IPS-18c (cell line): ENCODE measurements around the gene TMEM123.

ENCODE experiments used
- H3K4me3 ChIP-seq: 2 replicates; pipeline ENCODE4 v1.7.0; 2013; ENCODE audit warnings: low read depth, mild to moderate bottlenecking, low read length, moderate library complexity; ENCODE audit not compliant: insufficient read depth
- H3K9me3 ChIP-seq: one replicate; pipeline ENCODE4 v1.6.1; 2013; ENCODE audit warnings: mild to moderate bottlenecking, low read length, moderate library complexity; ENCODE audit not compliant: control insufficient read depth, insufficient read depth

TMEM123 gene

DNA sequence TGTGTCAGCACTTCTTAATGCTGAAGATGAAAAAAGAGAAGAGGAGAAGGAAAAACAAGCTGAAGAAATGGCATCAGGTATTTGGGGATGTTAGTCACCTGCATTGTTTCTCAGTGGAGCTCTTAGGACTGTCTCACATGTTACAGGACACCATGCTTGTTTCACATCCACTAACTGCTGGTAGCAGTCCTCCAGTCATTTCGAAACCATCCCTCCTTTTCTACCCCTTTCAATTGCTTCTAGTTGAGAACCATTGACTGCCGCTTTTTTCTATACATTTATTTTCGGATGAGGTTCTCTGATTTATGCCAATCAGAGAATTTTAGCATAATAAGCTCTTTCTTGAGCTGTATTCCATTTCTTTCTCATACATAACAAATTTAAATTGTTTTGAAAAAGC, 84.1 kb downstream of the TMEM123 start:
- no peaks in the 10 kb centered on the region for H3K9me3 ChIP-seq
- H3K4me3 ChIP-seq = no peak overlapping the region

DNA sequence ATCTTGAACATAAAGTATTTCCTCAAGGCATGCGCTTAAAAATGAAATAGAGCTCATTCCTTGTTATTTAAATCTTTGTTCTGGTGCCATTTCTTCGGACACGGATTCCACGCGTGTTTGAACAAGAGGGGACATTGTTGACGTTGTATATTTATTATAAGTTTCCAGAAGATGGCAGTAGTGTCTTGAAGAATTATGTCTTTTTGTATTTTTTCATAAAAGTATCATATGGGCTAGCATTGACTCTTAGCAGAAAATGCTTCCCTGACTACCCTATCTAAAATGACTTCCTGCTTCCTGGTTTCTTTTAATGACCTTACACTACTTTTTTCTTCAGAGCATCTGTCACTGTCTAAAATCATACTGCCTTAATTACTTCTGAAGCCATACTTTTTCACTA, 85.2 kb downstream of the TMEM123 start:
- H3K9me3 ChIP-seq = no peaks in the 10 kb centered on the region

DNA sequence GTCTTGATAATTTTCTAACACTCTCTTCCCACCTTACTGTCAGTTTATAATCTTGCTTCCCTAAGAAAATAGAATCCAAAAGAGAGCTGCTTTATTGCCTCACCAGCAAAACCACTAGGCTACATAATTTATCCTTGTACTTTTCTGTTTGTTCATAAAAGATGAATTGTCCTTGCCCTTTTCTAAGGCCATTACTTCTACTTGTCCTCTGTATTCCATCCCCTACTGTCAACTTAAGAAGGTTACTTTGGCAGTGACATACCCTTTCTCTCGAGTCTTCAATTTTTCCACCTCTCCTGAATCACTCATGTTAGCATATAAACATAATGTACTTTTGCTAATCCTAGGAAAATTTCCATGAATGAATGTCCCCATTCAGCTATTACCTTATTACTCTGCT, 87.6 kb downstream of the TMEM123 start:
- Histone ChIP-seq H3K9me3 (no peaks in the 10 kb centered on the region), H3K4me3 (no peak overlapping the region)

More for the DNA sequence above, 85.2 kb downstream of the TMEM123 start:
- no peak overlapping the region for H3K4me3 ChIP-seq

DNA sequence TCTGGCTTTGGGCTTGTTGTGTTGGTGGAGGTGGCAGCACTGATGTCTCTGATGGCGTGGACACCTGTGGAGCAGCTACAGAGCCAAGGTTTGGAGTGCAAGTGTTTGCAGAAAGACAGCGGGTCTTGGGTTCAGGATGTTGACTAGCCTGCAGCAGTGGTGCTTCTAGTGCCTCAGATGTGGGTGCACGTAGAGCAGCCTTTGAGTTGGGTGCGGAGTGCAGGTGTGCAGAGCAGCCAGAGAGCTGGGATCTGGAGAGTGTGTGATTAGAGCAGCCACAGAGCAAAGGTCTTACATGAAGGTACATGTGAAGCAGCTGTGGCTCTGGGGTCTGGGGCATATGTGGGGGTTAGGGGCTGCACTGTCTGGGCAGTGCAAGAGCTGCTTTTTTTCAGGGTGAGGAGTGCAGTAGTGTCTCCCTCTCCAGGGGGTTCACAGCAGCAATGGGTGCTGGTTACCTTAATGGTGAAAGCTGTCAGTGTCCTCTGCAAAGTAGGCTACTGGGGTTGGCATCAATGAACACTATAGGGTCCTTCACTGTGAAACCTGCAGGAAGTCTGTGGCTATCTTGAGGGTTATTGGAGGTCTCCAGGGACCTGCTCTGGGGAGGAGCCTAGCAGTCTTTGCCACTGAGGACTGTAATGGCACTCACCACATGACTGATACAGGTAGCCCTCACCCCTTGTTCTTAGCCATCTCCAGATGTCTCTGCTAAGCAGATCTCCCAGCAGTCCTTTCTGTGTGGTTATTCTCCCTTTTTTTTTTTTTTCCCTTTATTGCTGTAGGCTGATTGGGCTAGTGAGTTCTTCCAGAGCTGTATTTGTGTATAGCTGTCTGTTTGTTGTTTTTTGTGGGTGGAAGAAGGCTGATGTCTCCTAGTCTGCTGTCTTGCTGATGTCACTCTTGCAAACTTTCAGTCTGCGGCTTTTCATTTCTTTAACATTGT, 91.2 kb downstream of the TMEM123 start:
- Histone ChIP-seq H3K9me3 (no peaks in the 10 kb centered on the region), H3K4me3 (no peak overlapping the region)

DNA sequence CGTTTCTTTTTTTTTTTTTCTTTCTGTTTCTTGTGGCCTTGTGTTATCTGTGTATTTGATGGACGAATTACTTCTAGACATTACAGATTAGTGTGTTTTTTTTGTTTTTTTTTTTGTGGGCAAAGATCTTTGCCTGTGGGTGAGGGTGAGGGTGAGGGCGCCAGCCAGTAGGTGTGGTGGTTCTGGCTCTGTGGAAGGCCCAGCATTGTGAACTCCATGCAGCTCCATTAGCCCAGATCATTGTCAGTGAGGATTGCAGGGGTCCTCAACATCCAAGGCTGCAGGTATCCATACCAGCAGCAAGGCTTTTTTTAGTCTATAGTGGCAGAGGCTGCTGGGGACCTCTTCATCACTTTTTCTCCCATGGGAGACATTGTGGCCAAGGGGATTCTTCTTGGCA, 91.9 kb downstream of the TMEM123 start:
- peaks cover 2% of the 10 kb centered on the region for H3K9me3 ChIP-seq
- no peak overlapping the region for H3K4me3 ChIP-seq

DNA sequence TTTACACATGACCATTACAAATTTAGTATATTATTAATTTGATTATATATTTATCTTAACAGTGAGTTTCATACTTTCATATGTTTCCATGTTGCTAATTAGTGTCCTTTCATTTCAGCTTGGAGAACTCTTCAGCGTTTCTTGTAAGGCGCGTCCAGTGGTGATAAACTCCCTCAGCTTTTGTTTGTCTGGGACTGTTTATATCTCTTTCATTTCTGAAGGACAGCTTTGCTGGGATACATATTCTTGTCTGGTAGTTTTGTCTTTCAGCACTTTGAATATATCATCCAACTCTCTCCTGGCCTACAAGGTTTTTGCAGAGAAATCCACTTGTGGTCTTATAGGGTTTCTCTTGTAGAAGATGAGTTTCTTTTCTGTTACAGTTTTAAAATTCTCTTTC, 93.2 kb downstream of the TMEM123 start:
- H3K4me3 ChIP-seq = no peak overlapping the region
- H3K9me3 ChIP-seq = peaks cover 2% of the 10 kb centered on the region

DNA sequence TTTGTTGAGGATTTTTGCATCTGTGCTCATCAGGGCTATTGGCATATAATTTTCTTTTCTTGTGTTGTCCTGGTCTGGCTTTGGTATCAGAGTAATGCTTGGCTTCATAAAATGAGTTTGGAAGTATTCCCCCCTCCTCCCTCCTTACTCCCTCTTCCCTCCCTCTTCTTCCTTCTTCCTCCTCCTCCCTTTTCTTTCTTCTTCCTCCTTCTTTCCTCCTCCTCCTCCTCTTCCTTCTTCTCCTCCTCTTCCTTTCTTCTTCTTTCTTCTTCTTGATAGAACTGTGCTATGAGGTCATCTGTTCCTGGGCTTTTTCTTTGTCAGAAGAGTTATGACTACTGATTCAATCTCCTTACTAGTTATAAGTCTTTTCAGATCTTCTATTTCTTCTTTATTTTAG, 95.4 kb downstream of the TMEM123 start:
- Histone ChIP-seq H3K9me3 (peaks cover 2% of the 10 kb centered on the region), H3K4me3 (no peak overlapping the region)

DNA sequence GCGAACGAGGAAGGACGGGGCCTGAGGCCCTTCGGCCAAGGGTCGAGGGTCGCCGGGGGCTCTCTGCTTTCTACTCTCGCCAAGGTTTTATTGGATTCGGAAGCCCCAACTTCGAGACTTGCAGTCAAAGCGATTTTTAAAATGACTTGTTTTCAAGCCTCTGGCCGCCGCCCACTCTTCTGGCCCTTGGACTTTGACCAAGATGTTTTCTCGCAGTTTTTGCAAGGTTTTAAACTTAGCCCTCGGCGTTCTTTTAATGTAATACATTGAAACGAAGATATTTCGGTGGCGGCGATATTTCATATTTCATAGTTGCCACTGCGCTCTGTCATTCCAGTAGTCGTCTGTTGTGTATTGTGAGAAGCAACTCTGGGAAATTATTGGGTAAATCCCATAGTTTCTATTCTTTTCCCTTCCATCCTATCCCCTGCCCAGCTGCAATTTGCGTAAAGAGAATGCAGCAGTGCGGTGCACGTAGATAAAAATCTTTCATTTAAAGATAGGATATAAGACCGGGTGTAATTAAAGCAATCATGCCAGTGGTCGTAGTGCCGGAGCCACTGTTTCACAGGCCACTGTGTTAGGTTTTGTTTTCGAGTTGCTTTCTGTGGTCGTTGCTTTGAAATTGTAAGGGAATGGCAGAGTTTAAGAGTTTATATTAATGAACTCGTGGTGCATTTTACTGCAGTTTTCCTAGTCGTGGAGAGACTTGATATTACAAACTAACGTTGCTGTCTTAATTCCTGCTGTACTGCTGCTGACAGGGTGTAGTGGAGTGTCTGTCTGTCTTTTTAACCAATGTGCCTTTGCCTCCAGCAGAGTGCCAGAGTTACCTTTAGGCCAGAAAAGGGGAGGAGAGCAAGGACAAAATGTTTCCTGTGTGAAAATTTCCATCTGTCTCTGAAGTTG, 104.8 kb downstream of the TMEM123 start:
- H3K4me3 ChIP-seq = peak overlapping the region; percentile 75
- no peaks in the 10 kb centered on the region for H3K9me3 ChIP-seq

DNA sequence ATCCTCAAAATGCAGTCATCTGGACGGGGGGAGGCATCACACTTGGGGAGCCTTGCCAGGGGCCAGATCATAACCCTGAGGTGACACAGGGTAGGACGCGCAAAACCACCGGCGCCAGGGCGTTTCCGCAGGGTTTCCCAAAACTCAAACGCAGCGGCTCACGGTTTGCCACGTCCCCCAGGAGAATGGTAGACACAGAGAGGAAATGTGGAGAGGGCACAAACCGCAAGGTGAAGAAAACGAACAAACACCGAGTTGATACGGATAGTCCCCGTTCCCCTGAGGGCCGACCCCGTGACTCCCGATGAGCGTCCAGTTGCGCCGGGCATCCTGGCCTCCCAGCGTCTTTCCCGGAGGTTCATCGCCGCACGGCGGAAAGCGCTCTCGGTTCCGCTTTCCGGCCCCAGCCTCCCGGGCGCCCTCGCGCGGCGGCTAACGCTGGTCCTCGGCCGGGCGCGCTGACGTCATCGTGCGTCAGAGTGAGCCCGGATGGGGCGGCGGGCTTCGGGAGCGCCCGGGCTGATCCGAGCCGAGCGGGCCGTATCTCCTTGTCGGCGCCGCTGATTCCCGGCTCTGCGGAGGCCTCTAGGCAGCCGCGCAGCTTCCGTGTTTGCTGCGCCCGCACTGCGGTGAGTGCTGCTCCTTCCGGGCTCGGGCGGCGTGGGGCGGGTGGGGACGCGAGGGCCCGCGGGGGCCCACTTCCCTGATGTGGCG, 105.7 kb downstream of the TMEM123 start, which contains the start of gene BIRC2:
Gene BIRC2, plus strand, starts transcription at position 467 of the 714 bp plus-strand sequence. CDS start 2,641 bp downstream, outside the sequence.
- H3K9me3 ChIP-seq = no peaks in the 10 kb centered on the region
- peak within 1 kb of the TSS; percentile 75 for H3K4me3 ChIP-seq

DNA sequence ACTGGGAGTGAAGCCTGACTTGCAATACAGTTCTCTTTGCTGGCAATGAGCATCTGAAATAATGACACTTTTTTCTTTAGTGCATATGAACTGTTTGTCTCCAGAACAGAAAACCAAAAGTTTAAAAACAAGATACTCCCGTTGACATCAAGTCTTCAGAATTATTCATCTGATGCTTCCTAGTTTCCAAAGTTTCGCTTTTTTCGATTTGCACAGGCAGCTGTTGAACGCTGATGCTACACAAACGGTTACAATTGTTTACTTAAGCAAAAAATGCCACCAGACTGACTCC, 106.2 kb downstream of the TMEM123 start:
- H3K4me3 ChIP-seq = peak overlapping the region; percentile 75
- H3K9me3 ChIP-seq = no peaks in the 10 kb centered on the region
